Measurements from ENCODE around the gene TNNI3K. TPM values are rescaled to one million over a fixed set of nuclear protein-coding genes. Genes with fewer than 3 reads are reported as not detected.

Gene TNNI3K
- total RNA-seq, 1 experiment from 2014 or later, result not detected

GRCh38 chr1:74425676-74426075 lies 190.5 kb downstream of the TNNI3K start:
- H3K27ac Mint-ChIP-seq, result no peak overlapping the region
- Histone ChIP-seq H3K79me2 (ENCODE audit: insufficient read depth, low read length) (no peaks in the 10 kb centered on the region), H3K9ac (ENCODE audit: extremely low read depth, insufficient read length, low read length) (no peak overlapping the region), H3K27me3 (ENCODE audit: insufficient read depth, low read length) (no peaks in the 10 kb centered on the region), H4K20me1 (ENCODE audit: control insufficient read depth, insufficient read depth, insufficient read length) (no peaks in the 10 kb centered on the region), H4K5ac (ENCODE audit: insufficient read length, low read depth, low read length) (no peak overlapping the region), H2BK5ac (ENCODE audit: insufficient read length, low read length) (no peak overlapping the region), H2BK12ac (ENCODE audit: insufficient read length, low read depth, low read length) (no peak overlapping the region), H2BK15ac (ENCODE audit: low read depth, low read length) (no peak overlapping the region), H4K8ac (replicated peaks; ENCODE audit: insufficient read length, low read depth, low read length) (no peak overlapping the region), H3K4me2 (ENCODE audit: insufficient read depth, insufficient read length, low read length) (no peak overlapping the region), H3K79me1 (ENCODE audit: insufficient read depth, low read depth, low read length, poor library complexity, severe bottlenecking) (no peaks in the 10 kb centered on the region), H3K56ac (ENCODE audit: insufficient read length, low read depth, low read length) (no peak overlapping the region), H2AFZ (ENCODE audit: low read length) (no peak overlapping the region), H3K18ac (ENCODE audit: insufficient read length, low read depth, low read length) (no peak overlapping the region), H3K4me1 (ENCODE audit: insufficient read depth, low read length) (no peaks in the 10 kb centered on the region), H3K23me2 (ENCODE audit: insufficient read length, low read depth, low read length, poor library complexity, severe bottlenecking) (no peaks in the 10 kb centered on the region), H3K23ac (ENCODE audit: insufficient read length, low read depth, low read length) (no peak overlapping the region), H3K4ac (ENCODE audit: low read depth, low read length) (no peak overlapping the region), H3K14ac (ENCODE audit: insufficient read depth, low read length) (no peak overlapping the region), H2BK120ac (ENCODE audit: low read depth, low read length, poor library complexity, severe bottlenecking) (no peak overlapping the region), H3K27ac (ENCODE audit: insufficient read length, low read depth, low read length) (no peak overlapping the region), H3T11ph (ENCODE audit: low read length) (no peak overlapping the region), H2BK20ac (ENCODE audit: low read depth, low read length, poor library complexity, severe bottlenecking) (no peak overlapping the region), H4K91ac (ENCODE audit: insufficient read length, low read depth, low read length) (no peak overlapping the region), H3K9me3 (ENCODE audit: control insufficient read depth, low read depth, low read length) (no peaks in the 10 kb centered on the region), H2AK5ac (ENCODE audit: insufficient read length, low read length) (no peak overlapping the region)
- no peak overlapping the region for H3K4me3 Mint-ChIP-seq
- H3K4me1 Mint-ChIP-seq, result no peaks in the 10 kb centered on the region
- H3K36me3 Mint-ChIP-seq (ENCODE audit: insufficient read depth in 1 of 3, low read depth in 3 of 3), result no peaks in the 10 kb centered on the region
- no CpG with 5 or more reads among the region's 6 CpGs for WGBS (ENCODE audit: extremely low coverage, insufficient read length, low lambda C conversion rate)
- no peaks in the 10 kb centered on the region for H3K9me3 Mint-ChIP-seq
- DNase-seq, result no peak
- no peak for TF ChIP-seq CTCF (conservative IDR thresholded peaks at IDR 0.05)
- no peaks in the 10 kb centered on the region for H3K27me3 Mint-ChIP-seq (ENCODE audit: low read depth)
